ENCODE data around the gene CACNG8. TPM values are rescaled to one million over a fixed set of nuclear protein-coding genes. Genes with fewer than 3 reads are reported as not detected.
A peak's percentile ranks its signal among the peaks of the same experiment; 100 is the strongest.
"Not testable (repeated sequence)": the region's sequence is repeated elsewhere in the genome, so short reads cannot be mapped to it uniquely, and the experiment has no call there.

CACNG8 gene
- total RNA-seq, result under 0.01 TPM

GRCh38 chr19:53962887-53963431, at the start of gene CACNG8:
Gene CACNG8, plus strand, starts transcription at chr19:53962937.
- no peak for DNase-seq (ENCODE audit: low read depth in 2 of 3, low spot score in 2 of 3)

GRCh38 chr19:53915000-53915399, 47.7 kb upstream of the CACNG8 start:
- DNase-seq (ENCODE audit: low read depth in 2 of 3, low spot score in 2 of 3), result no peak

DNA sequence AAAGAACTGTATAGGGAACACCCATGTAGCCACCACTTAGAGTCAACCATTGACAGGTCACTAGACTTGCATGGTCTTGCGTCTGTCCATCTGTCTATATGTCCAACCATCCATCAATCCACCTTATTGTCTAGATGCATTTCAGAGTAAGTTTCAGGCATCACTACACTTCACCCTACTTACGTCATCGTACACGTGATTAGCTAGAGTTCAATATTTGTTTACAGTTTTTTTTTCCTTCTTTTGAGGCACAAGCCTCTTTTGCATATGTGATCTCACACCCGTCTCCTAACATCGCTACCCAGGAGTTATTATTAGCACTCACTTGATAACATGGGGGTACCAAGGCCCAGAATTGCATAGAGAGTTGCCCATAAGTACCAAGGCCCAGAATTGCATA, 46.7 kb upstream of the CACNG8 start:
- no peak for DNase-seq (ENCODE audit: low read depth in 2 of 3, low spot score in 2 of 3)

GRCh38 chr19:53917356-53917755, 45.4 kb upstream of the CACNG8 start:
- no peak for DNase-seq (ENCODE audit: low read depth in 2 of 3, low spot score in 2 of 3)

DNA sequence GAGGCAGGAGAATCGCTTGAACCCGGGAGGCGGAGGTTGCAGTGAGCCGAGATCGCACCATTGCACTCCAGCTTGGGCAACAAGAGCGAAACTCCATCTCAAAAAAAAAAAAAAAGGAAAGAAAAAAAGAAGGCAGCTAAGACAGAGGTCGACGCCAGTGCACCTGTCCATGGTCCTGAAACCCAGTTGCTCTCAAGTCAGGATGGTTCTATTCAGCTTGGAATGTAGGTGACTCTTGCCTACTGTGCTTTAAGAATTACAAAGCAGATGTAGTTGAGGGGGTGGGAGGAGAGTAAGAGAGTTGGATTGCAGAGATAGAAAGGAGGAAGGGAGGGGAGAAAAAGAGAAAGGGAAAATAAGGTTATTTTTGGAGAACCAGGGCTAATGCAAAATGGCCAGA, 35.0 kb upstream of the CACNG8 start:
- DNase-seq (ENCODE audit: low read depth in 2 of 3, low spot score in 2 of 3), result peak in 2 of 3 donors; percentile 73 to 80

GRCh38 chr19:53936029-53936428, 26.7 kb upstream of the CACNG8 start:
- no peak for DNase-seq (ENCODE audit: low read depth in 2 of 3, low spot score in 2 of 3)

GRCh38 chr19:53942001-53942786, 20.5 kb upstream of the CACNG8 start:
- peak in 2 of 3 donors; percentile 27 to 40 for DNase-seq (ENCODE audit: low read depth in 2 of 3, low spot score in 2 of 3)

- DNase-seq (ENCODE audit: low read depth in 2 of 3, low spot score in 2 of 3), result no peak
Measured at GRCh38 chr19:53944416-53944815, 18.3 kb upstream of the CACNG8 start.

- DNase-seq (ENCODE audit: low read depth in 2 of 3, low spot score in 2 of 3), result no peak
Measured at GRCh38 chr19:53944933-53945332, 17.8 kb upstream of the CACNG8 start.

- DNase-seq (ENCODE audit: low read depth in 2 of 3, low spot score in 2 of 3), result peak in 1 of 3 donors; percentile 30
Measured at GRCh38 chr19:53945441-53945840, 17.3 kb upstream of the CACNG8 start.

- no peak for DNase-seq (ENCODE audit: low read depth in 2 of 3, low spot score in 2 of 3)
Measured at GRCh38 chr19:53945998-53946397, 16.7 kb upstream of the CACNG8 start.

GRCh38 chr19:53947624-53948023, 15.1 kb upstream of the CACNG8 start:
- DNase-seq (ENCODE audit: low read depth in 2 of 3, low spot score in 2 of 3), result no peak

- not testable (repeated sequence) for DNase-seq (ENCODE audit: low read depth in 2 of 3, low spot score in 2 of 3)
Measured at GRCh38 chr19:53948611-53949010, 14.1 kb upstream of the CACNG8 start.

GRCh38 chr19:53951436-53951835, 11.3 kb upstream of the CACNG8 start:
- DNase-seq (ENCODE audit: low read depth in 2 of 3, low spot score in 2 of 3), result no peak

GRCh38 chr19:53951947-53952346, 10.8 kb upstream of the CACNG8 start:
- DNase-seq (ENCODE audit: low read depth in 2 of 3, low spot score in 2 of 3), result no peak

- no peak for DNase-seq (ENCODE audit: low read depth in 2 of 3, low spot score in 2 of 3)
Measured at GRCh38 chr19:53953383-53953782, 9.4 kb upstream of the CACNG8 start.

- no peak for DNase-seq (ENCODE audit: low read depth in 2 of 3, low spot score in 2 of 3)
Measured at GRCh38 chr19:53957448-53958167, 5.1 kb upstream of the CACNG8 start.

- DNase-seq (ENCODE audit: low read depth in 2 of 3, low spot score in 2 of 3), result no peak
Measured at GRCh38 chr19:53958168-53958571, 4.6 kb upstream of the CACNG8 start.

- DNase-seq (ENCODE audit: low read depth in 2 of 3, low spot score in 2 of 3), result no peak
Measured at GRCh38 chr19:53958823-53959757, 3.6 kb upstream of the CACNG8 start.

DNA sequence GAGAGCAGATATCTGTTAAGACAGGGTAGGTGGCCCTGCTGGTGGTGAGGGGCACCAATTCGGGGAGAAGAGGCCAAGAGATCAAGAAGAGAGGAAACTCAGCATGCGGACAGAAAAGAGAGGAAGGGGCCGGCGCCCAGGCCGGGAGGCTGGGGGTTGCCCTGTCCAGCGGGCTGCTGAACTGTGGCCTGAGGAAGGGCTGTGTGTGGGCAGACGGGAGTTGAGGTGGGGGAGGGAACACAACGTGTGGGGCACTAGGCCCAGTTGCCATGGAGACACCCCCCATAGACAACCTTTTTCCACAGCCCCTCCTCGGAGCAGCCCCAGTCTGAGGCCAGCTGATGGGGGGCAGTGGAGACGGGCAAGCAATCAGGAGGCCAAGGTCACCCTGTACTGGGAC, 2.5 kb upstream of the CACNG8 start:
- DNase-seq (ENCODE audit: low read depth in 2 of 3, low spot score in 2 of 3), result no peak

DNA sequence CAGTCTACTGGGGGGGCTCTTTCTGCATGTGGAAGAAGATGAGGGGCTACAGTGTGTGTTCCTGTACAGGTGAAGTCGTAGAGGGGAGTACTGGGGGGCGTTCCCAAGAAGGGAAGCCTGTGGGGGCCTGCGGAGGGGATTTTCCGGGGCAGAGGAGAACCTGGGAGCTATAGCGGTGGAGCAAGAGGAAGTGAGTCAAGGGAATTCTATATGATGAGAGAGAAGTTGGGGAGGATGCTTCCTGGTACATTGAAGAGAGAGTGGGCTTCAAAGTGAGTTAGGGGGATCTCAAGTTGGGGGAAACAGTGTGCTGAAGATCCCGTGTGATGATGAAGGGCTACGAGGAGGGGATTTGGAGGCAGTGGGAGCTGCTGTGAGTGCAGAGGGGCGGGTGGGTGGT, 1.9 kb upstream of the CACNG8 start:
- no peak for DNase-seq (ENCODE audit: low read depth in 2 of 3, low spot score in 2 of 3)

Measured in hematopoietic multipotent progenitor cell (in vitro differentiated cells).